KMS-11 (cell line): ENCODE data around the gene ITGBL1.
A peak's percentile ranks its signal among the peaks of the same experiment; 100 is the strongest.

Experiments
- H2AFZ ChIP-seq: fragments of 200-600 bp; sonication (generic); 2 replicates; pipeline ENCODE4 v1.6.1; 2016; ENCODE audit warnings: antibody characterized with exemption, mixed run types, low read depth
- H3K27ac ChIP-seq: fragments of 200-600 bp; sonication (generic); 2 replicates; pipeline ENCODE4 v1.6.1; 2016; ENCODE audit warnings: mild to moderate bottlenecking, mixed run types
- H3K27me3 ChIP-seq: fragments of 200-600 bp; sonication (generic); 2 replicates; pipeline ENCODE4 v1.6.1; 2017; ENCODE audit warnings: mild to moderate bottlenecking, low read depth, mixed run types, moderate library complexity; ENCODE audit not compliant: insufficient read depth
- H3K36me3 ChIP-seq: fragments of 200-600 bp; sonication (generic); 2 replicates; pipeline ENCODE4 v1.6.1; 2017; ENCODE audit warnings: mild to moderate bottlenecking, mixed run types; ENCODE audit not compliant: insufficient read depth
- H3K4me1 ChIP-seq: fragments of 200-600 bp; sonication (generic); 2 replicates; pipeline ENCODE4 v1.6.1; 2016; ENCODE audit warnings: mild to moderate bottlenecking, low read depth, mixed run types; ENCODE audit not compliant: poor library complexity, severe bottlenecking
- H3K4me2 ChIP-seq: fragments of 200-600 bp; sonication (generic); 2 replicates; pipeline ENCODE4 v1.7.0; 2016; ENCODE audit warnings: mild to moderate bottlenecking, mixed run types
- H3K4me3 ChIP-seq: fragments of 200-600 bp; sonication (generic); IDR thresholded peaks from 2 replicates; pipeline ENCODE4 v1.6.1; 2017; ENCODE audit warnings: low read depth, low read length, mixed read lengths; ENCODE audit not compliant: insufficient read depth
- H3K79me2 ChIP-seq: fragments of 200-600 bp; sonication (generic); 2 replicates; pipeline ENCODE4 v1.6.1; 2016; ENCODE audit warnings: low read depth, mixed run types; ENCODE audit not compliant: insufficient read depth
- H3K9ac ChIP-seq: fragments of 200-600 bp; sonication (generic); 2 replicates; pipeline ENCODE4 v1.6.1; 2016; ENCODE audit warnings: mild to moderate bottlenecking, mixed run types
- H4K20me1 ChIP-seq: fragments of 200-600 bp; sonication (generic); 2 replicates; pipeline ENCODE4 v1.6.1; 2016; ENCODE audit warnings: mild to moderate bottlenecking, mixed run types; ENCODE audit not compliant: insufficient read depth
- CTCF ChIP-seq: fragments of 200-600 bp; sonication (generic); conservative IDR thresholded peaks from 2 replicates; pipeline ENCODE4 v1.6.1; 2017; ENCODE audit warnings: low read depth, mild to moderate bottlenecking, antibody characterized with exemption, low read length, moderate library complexity, mixed read lengths

The ITGBL1 gene

GRCh38 chr13:101755228-101755887, 302.9 kb downstream of the ITGBL1 start:
- H3K27me3 ChIP-seq, result no peaks in the 10 kb centered on the region
- no peaks in the 10 kb centered on the region for H4K20me1 ChIP-seq
- no peak overlapping the region for H3K4me2 ChIP-seq
- no peaks in the 10 kb centered on the region for H3K79me2 ChIP-seq
- TF ChIP-seq CTCF, result no peak
- no peak overlapping the region for H2AFZ ChIP-seq
- no peak overlapping the region for H3K9ac ChIP-seq
- H3K36me3 ChIP-seq, result no peaks in the 10 kb centered on the region
- H3K27ac ChIP-seq, result no peak overlapping the region
- H3K4me3 ChIP-seq, result no peak overlapping the region
- no peaks in the 10 kb centered on the region for H3K4me1 ChIP-seq

GRCh38 chr13:101757446-101758039, 305.1 kb downstream of the ITGBL1 start:
- Histone ChIP-seq H4K20me1 (no peaks in the 10 kb centered on the region), H3K36me3 (no peaks in the 10 kb centered on the region), H3K9ac (no peak overlapping the region), H3K27me3 (no peaks in the 10 kb centered on the region), H3K4me1 (no peaks in the 10 kb centered on the region), H2AFZ (no peak overlapping the region), H3K79me2 (no peaks in the 10 kb centered on the region), H3K4me2 (no peak overlapping the region), H3K27ac (no peak overlapping the region), H3K4me3 (no peak overlapping the region)
- peak; percentile 44 for TF ChIP-seq CTCF

GRCh38 chr13:101763191-101763590, 310.7 kb downstream of the ITGBL1 start:
- H3K79me2 ChIP-seq, result no peaks in the 10 kb centered on the region
- H3K9ac ChIP-seq, result no peak overlapping the region
- H3K36me3 ChIP-seq, result no peaks in the 10 kb centered on the region
- no peak overlapping the region for H3K4me2 ChIP-seq
- H3K4me1 ChIP-seq, result no peaks in the 10 kb centered on the region
- no peak overlapping the region for H2AFZ ChIP-seq
- H3K4me3 ChIP-seq, result no peak overlapping the region
- no peak for TF ChIP-seq CTCF
- H3K27me3 ChIP-seq, result no peaks in the 10 kb centered on the region
- no peaks in the 10 kb centered on the region for H4K20me1 ChIP-seq
- no peak overlapping the region for H3K27ac ChIP-seq
